Measurements from ENCODE around the gene ATG5. TPM values are rescaled to one million over a fixed set of nuclear protein-coding genes. Genes with fewer than 3 reads are reported as not detected.
"Not testable (repeated sequence)": the region's sequence is repeated elsewhere in the genome, so short reads cannot be mapped to it uniquely, and the experiment has no call there.

Gene ATG5
- total and polyA plus RNA-seq, 3 experiments from 2014 or later, result 39.0 to 45.0 (median 44.5) TPM

DNA sequence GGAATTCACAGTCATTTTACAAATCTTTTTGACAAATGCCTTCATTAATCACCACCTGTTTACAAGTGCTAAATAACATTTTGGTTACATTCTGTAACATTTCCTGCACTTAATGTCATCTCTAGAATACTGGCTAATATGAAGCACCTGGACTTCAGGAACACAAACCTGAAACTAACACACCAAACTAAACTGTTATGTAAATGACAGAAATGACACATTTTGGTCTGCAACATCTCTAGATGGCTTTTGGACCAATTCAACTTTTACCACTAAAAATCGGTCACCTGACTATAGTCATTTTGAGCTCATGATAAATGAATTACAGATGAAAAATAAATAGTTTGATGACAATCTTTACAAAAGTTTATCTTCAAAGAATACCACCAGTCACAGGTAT, 80.6 kb downstream of the ATG5 start:
- H3K27ac ChIP-seq (ENCODE audit: low read depth, low read length), result no peak overlapping the region
- Mint-ChIP-seq H3K9me3 (no peaks in the 10 kb centered on the region), H3K36me3 (peaks cover 14 to 45% (median 22%) of the 10 kb centered on the region in 3 donors), H3K27me3 (no peaks in the 10 kb centered on the region), H3K27ac (no peak overlapping the region), H3K4me1 (peaks cover 8 to 32% (median 23%) of the 10 kb centered on the region in 3 donors), H3K4me3 (no peak overlapping the region)
- DNase-seq, result no peak
- no peaks in the 10 kb centered on the region for H3K9me3 ChIP-seq (ENCODE audit: low read length)
- no peaks in the 10 kb centered on the region for H3K27me3 ChIP-seq (ENCODE audit: insufficient read depth, low read length, poor library complexity, severe bottlenecking)
- ChIA-PET POLR2A (no interaction called here), CTCF (no interaction called here)
- peaks cover 9% of the 10 kb centered on the region for H3K36me3 ChIP-seq (ENCODE audit: insufficient read depth, low read length)
- H3K4me3 ChIP-seq (ENCODE audit: low read length), result no peak overlapping the region
- H3K4me1 ChIP-seq (ENCODE audit: insufficient read depth, low read length), result no peaks in the 10 kb centered on the region

DNA sequence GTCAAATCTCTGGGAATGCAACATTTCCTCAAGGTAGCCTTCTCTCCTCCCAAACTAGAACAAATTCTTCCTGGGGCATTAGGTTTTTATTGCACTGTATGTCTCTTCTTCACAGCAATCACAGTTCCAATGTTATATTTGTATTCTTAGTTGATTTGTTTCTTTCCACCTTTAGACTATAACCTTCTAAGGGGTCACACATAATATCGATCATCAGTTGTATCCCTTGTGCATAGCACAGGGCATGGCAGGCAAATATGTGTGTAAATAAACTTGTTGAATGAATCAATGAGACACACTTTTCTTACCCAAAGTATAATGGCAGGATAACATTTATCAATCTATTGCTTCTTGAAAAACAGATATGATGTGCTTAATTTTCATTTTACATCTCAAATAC, 81.0 kb downstream of the ATG5 start:
- Mint-ChIP-seq H3K27me3 (no peaks in the 10 kb centered on the region), H3K36me3 (peaks cover 14 to 45% (median 22%) of the 10 kb centered on the region in 3 donors), H3K4me1 (peaks cover 6 to 28% (median 19%) of the 10 kb centered on the region in 3 donors), H3K4me3 (no peak overlapping the region), H3K27ac (no peak overlapping the region), H3K9me3 (no peaks in the 10 kb centered on the region)
- H3K36me3 ChIP-seq (ENCODE audit: insufficient read depth, low read length), result peaks cover 9% of the 10 kb centered on the region
- DNase-seq, result no peak
- no peak overlapping the region for H3K4me3 ChIP-seq (ENCODE audit: low read length)
- CTCF ChIA-PET, result no interaction called here
- POLR2A ChIA-PET, result no interaction called here
- H3K27ac ChIP-seq (ENCODE audit: low read depth, low read length), result no peak overlapping the region
- H3K9me3 ChIP-seq (ENCODE audit: low read length), result no peaks in the 10 kb centered on the region
- H3K27me3 ChIP-seq (ENCODE audit: insufficient read depth, low read length, poor library complexity, severe bottlenecking), result no peaks in the 10 kb centered on the region
- H3K4me1 ChIP-seq (ENCODE audit: insufficient read depth, low read length), result no peaks in the 10 kb centered on the region

DNA sequence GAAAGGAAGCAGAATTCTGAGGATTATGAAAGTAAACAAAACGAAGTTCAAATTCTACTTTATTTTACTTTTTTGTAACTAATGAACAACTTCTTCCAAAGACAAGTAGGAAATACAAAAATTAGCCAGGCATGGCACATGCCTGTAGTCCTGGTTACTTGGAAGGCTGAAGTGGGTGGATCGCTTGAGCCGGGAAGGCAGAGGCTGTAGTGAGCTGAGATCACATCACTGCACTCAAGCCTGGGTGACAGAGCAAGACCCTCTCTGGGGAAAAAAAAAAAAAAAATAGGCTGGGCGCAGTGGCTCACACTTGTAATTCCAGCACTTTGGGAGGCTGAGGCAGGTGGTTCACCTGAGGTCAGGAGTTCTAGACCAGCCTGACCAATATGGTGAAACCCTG, 82.3 kb downstream of the ATG5 start:
- H3K36me3 ChIP-seq (ENCODE audit: insufficient read depth, low read length), result peaks cover 9% of the 10 kb centered on the region
- H3K4me3 ChIP-seq (ENCODE audit: low read length), result no peak overlapping the region
- no peak overlapping the region for H3K4me3 Mint-ChIP-seq
- ChIA-PET CTCF (no interaction called here), POLR2A (no interaction called here)
- peaks cover 12 to 44% (median 22%) of the 10 kb centered on the region in 3 donors for H3K36me3 Mint-ChIP-seq
- H3K27me3 ChIP-seq (ENCODE audit: insufficient read depth, low read length, poor library complexity, severe bottlenecking), result no peaks in the 10 kb centered on the region
- no peaks in the 10 kb centered on the region for H3K9me3 ChIP-seq (ENCODE audit: low read length)
- no peak overlapping the region for H3K27ac ChIP-seq (ENCODE audit: low read depth, low read length)
- H3K27me3 Mint-ChIP-seq, result no peaks in the 10 kb centered on the region
- H3K27ac Mint-ChIP-seq, result peak overlapping the region in 1 of 8 donors; percentile 63
- no peaks in the 10 kb centered on the region for H3K4me1 ChIP-seq (ENCODE audit: insufficient read depth, low read length)
- DNase-seq, result no peak
- peaks cover 8 to 27% (median 19%) of the 10 kb centered on the region in 3 donors for H3K4me1 Mint-ChIP-seq
- no peaks in the 10 kb centered on the region for H3K9me3 Mint-ChIP-seq

DNA sequence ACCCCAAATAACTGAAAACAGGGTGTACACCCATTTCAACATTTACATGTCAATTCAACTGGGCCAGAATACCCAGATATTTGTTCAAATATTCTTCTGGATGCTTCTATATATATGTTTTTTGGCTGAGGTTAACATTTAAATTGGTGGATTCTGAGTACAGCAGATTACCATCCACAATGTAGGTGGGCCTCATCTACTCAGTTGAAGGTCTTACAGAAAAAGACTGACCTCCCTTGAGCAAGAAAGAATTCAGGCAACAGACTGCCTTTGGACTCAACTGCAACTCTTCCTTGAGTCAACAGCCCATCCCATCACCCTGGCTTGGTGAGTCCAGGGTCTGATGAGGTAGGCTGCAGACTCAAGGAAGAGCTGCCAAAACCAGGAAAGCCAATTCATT, 84.1 kb downstream of the ATG5 start:
- H3K27ac Mint-ChIP-seq, result no peak overlapping the region
- no peaks in the 10 kb centered on the region for H3K9me3 ChIP-seq (ENCODE audit: low read length)
- no peaks in the 10 kb centered on the region for H3K9me3 Mint-ChIP-seq
- no peaks in the 10 kb centered on the region for H3K27me3 Mint-ChIP-seq
- POLR2A ChIA-PET, result no interaction called here
- no peaks in the 10 kb centered on the region for H3K27me3 ChIP-seq (ENCODE audit: insufficient read depth, low read length, poor library complexity, severe bottlenecking)
- H3K36me3 Mint-ChIP-seq, result peaks cover 9 to 30% (median 23%) of the 10 kb centered on the region in 3 donors
- no peak for DNase-seq
- CTCF ChIA-PET, result no interaction called here
- no peak overlapping the region for H3K4me3 Mint-ChIP-seq
- peaks cover 5 to 14% (median 5%) of the 10 kb centered on the region in 3 donors for H3K4me1 Mint-ChIP-seq
- H3K4me1 ChIP-seq (ENCODE audit: insufficient read depth, low read length), result no peaks in the 10 kb centered on the region
- no peak overlapping the region for H3K27ac ChIP-seq (ENCODE audit: low read depth, low read length)
- H3K4me3 ChIP-seq (ENCODE audit: low read length), result no peak overlapping the region
- no peaks in the 10 kb centered on the region for H3K36me3 ChIP-seq (ENCODE audit: insufficient read depth, low read length)

DNA sequence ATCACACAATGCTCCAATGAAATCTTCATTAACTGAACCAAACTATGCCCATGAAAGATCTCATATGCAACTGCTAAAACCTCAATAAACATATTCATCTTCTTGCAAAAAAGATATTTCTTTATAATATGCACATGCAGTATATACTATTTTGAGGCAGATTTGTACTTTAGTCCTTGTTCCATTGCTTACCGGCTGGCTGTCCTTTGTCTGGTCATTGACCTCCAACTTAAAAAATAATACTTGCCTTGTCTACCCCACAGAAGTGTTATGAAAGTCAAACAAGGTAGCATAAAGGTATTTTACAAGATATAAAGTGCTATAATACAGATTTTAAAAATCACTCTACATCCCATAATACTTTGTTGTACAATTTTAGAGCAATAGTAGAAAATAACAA, 88.3 kb downstream of the ATG5 start:
- no peaks in the 10 kb centered on the region for H3K27me3 ChIP-seq (ENCODE audit: insufficient read depth, low read length, poor library complexity, severe bottlenecking)
- H3K36me3 ChIP-seq (ENCODE audit: insufficient read depth, low read length), result no peaks in the 10 kb centered on the region
- Mint-ChIP-seq H3K4me3 (no peak overlapping the region), H3K9me3 (peaks cover 0 to 2% (median 0%) of the 10 kb centered on the region in 5 donors), H3K36me3 (peaks cover 6 to 35% (median 24%) of the 10 kb centered on the region in 3 donors), H3K4me1 (peaks cover 0 to 19% (median 13%) of the 10 kb centered on the region in 3 donors), H3K27me3 (no peaks in the 10 kb centered on the region), H3K27ac (no peak overlapping the region)
- ChIA-PET POLR2A (no interaction called here), CTCF (no interaction called here)
- no peaks in the 10 kb centered on the region for H3K9me3 ChIP-seq (ENCODE audit: low read length)
- no peak overlapping the region for H3K4me3 ChIP-seq (ENCODE audit: low read length)
- no peak overlapping the region for H3K27ac ChIP-seq (ENCODE audit: low read depth, low read length)
- H3K4me1 ChIP-seq (ENCODE audit: insufficient read depth, low read length), result no peaks in the 10 kb centered on the region
- DNase-seq, result no peak

DNA sequence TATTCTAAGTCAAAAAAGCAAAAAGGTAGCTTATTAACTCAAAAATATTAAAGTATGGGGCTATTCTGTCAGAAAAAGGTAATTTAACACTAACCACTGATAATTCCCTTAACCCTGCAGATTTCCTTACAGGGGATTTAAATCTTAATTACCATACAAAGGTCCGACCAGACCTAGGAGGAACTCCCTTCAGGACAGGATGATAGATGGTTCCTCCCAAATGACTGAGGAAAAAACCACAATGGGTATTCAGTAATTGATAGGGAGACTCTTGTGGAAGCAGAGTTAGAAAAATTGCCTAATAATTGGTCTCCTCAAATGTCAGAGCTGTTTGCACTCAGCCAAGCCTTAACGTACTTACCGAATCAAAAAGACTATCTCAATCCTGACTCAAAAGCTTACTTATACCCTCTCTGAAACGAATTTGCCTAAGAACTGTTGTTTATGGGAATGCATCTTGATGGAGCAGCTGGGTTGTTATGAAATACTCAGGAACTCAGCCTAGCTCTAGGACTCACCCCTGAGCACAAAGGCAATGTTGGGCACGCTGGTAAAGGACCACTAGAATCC, 95.6 kb downstream of the ATG5 start:
- H3K4me3 ChIP-seq (ENCODE audit: low read length); DNase-seq; H3K4me1 ChIP-seq (ENCODE audit: insufficient read depth, low read length); H3K9me3 Mint-ChIP-seq; H3K4me3 Mint-ChIP-seq; CTCF ChIA-PET; H3K27ac ChIP-seq (ENCODE audit: low read depth, low read length); H3K36me3 ChIP-seq (ENCODE audit: insufficient read depth, low read length); H3K27me3 ChIP-seq (ENCODE audit: insufficient read depth, low read length, poor library complexity, severe bottlenecking); H3K27me3 Mint-ChIP-seq; POLR2A ChIA-PET; H3K9me3 ChIP-seq (ENCODE audit: low read length): not testable (repeated sequence)
- Mint-ChIP-seq H3K36me3 (peaks cover 0 to 16% (median under 1%) of the 10 kb centered on the region in 3 donors), H3K4me1 (peaks cover 15 to 24% (median 17%) of the 10 kb centered on the region in 3 donors), H3K27ac (peak overlapping the region in 1 of 8 donors; percentile 27)

DNA sequence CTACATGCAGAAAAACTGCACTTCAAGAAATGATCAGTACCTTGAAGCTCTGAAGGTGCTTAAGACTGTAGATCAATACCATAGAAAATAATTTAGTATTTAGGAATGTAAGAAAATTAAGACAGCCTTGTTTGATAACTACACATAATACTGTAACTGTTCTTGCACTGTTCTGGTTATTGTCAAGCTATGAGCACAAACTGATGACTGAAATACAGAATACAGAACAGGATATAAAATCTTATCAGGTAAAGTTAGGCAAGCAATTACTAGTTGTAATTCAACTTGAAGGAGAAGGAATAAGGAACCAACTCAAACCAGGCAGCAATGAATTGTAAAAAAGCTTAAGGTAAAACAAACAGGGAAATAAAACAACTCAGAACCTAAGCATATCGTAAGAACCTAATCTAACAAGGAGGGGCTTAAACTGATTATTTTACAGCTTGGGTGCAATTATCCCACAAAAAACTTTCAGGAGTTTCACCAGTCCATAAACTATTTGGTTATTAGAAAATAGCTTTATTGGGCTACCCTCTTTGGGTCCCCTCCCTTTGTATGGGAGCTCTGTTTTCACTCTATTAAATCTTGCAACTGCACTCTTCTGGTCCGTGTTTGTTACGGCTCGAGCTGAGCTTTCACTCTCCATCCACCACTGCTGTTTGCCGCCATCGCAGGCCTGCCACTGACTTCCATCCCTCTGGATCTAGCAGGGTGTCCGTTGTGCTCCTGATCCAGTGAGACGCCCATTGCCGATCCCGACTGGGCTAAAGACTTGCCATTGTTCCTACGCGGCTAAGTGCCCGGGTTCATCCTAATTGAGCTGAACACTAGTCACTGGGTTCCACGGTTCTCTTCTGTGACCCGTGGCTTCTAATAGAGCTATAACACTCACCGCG, 97.7 kb downstream of the ATG5 start:
- ChIA-PET POLR2A (interaction anchor here (0.6 kb wide), 1 partner anchor 95 kb away, joined by 5 read pairs; no protein-coding TSS in a partner anchor), CTCF (interaction anchor here (1.4 to 2.3 kb wide), 2 partner anchors 138 to 743 kb away, joined by 4 to 5 read pairs; no protein-coding TSS in a partner anchor)
- no peaks in the 10 kb centered on the region for H3K9me3 ChIP-seq (ENCODE audit: low read length)
- Mint-ChIP-seq H3K4me1 (peaks cover 11 to 30% (median 18%) of the 10 kb centered on the region in 3 donors), H3K9me3 (no peaks in the 10 kb centered on the region), H3K4me3 (no peak overlapping the region), H3K36me3 (peaks cover 0 to 6% (median 0%) of the 10 kb centered on the region in 3 donors), H3K27me3 (no peaks in the 10 kb centered on the region), H3K27ac (peak overlapping the region; percentile 20 to 97 (median 74))
- DNase-seq, result no peak
- no peaks in the 10 kb centered on the region for H3K36me3 ChIP-seq (ENCODE audit: insufficient read depth, low read length)
- H3K27me3 ChIP-seq (ENCODE audit: insufficient read depth, low read length, poor library complexity, severe bottlenecking), result no peaks in the 10 kb centered on the region
- H3K27ac ChIP-seq (ENCODE audit: low read depth, low read length), result no peak overlapping the region
- H3K4me3 ChIP-seq (ENCODE audit: low read length), result no peak overlapping the region
- no peaks in the 10 kb centered on the region for H3K4me1 ChIP-seq (ENCODE audit: insufficient read depth, low read length)

DNA sequence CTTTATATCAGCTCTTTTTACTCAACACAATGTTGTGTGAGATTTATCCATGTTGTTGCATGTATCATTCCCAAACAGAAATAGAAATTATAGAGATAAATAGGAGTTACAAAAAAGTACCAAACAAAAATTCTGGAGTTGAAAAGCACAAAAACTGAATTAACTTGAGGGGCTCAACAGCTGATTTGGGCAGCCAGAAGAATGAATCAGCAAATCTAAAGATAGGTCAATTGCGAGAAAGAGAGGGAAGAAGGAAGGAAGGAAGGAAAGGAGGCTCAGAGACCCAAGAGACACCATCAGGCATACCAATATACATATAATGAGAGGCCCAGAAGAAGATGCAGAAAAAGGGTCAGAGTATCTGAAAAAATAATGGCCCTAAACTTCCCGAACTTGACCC, 98.9 kb downstream of the ATG5 start:
- Histone ChIP-seq H3K9me3 (ENCODE audit: low read length) (no peaks in the 10 kb centered on the region), H3K4me3 (ENCODE audit: low read length) (no peak overlapping the region), H3K36me3 (ENCODE audit: insufficient read depth, low read length) (no peaks in the 10 kb centered on the region), H3K27me3 (ENCODE audit: insufficient read depth, low read length, poor library complexity, severe bottlenecking) (no peaks in the 10 kb centered on the region), H3K4me1 (ENCODE audit: insufficient read depth, low read length) (no peaks in the 10 kb centered on the region), H3K27ac (ENCODE audit: low read depth, low read length) (no peak overlapping the region)
- CTCF ChIA-PET, result interaction anchor here (2.3 kb wide), 1 partner anchor 137 kb away, joined by 5 read pairs; no protein-coding TSS in a partner anchor
- DNase-seq, result no peak
- POLR2A ChIA-PET, result no interaction called here
- Mint-ChIP-seq H3K27me3 (no peaks in the 10 kb centered on the region), H3K4me1 (peaks cover 11 to 34% (median 23%) of the 10 kb centered on the region in 3 donors), H3K9me3 (no peaks in the 10 kb centered on the region), H3K27ac (peak overlapping the region; percentile 3 to 97 (median 54)), H3K36me3 (peaks cover 0 to 6% (median 0%) of the 10 kb centered on the region in 3 donors), H3K4me3 (no peak overlapping the region)
